ENCODE measurements around the gene OPRPN.

DNA sequence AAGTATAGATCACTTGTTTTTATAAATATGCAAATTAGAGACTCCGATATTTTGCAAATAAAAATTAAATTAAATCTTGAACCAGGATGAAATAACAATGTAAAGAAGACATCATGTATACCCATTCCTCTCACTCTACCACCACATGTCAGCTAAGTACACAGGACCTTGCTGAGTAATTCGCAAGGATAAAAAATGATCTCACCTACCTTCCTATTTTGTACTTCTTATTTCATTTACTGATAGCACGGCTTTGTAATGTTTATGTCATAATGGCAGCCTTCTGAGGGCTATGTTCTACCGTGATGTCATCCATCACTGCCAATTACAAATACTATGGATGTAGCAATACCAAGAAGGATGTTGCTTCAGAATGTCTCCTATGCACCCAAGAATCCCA is 25.8 kb upstream of the OPRPN start:
- TF ChIP-seq ESRRA (IDR thresholded peaks at IDR 0.05; ENCODE audit: borderline replicate concordance, low read length), result no peak
- TF ChIP-seq, protein P1, sequence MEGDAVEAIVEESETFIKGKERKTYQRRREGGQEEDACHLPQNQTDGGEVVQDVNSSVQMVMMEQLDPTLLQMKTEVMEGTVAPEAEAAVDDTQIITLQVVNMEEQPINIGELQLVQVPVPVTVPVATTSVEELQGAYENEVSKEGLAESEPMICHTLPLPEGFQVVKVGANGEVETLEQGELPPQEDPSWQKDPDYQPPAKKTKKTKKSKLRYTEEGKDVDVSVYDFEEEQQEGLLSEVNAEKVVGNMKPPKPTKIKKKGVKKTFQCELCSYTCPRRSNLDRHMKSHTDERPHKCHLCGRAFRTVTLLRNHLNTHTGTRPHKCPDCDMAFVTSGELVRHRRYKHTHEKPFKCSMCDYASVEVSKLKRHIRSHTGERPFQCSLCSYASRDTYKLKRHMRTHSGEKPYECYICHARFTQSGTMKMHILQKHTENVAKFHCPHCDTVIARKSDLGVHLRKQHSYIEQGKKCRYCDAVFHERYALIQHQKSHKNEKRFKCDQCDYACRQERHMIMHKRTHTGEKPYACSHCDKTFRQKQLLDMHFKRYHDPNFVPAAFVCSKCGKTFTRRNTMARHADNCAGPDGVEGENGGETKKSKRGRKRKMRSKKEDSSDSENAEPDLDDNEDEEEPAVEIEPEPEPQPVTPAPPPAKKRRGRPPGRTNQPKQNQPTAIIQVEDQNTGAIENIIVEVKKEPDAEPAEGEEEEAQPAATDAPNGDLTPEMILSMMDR (IDR thresholded peaks at IDR 0.05), result no peak
- no peak for TF ChIP-seq POLR2A (IDR thresholded peaks at IDR 0.05; ENCODE audit: low read length)
- TF ChIP-seq, protein P2, sequence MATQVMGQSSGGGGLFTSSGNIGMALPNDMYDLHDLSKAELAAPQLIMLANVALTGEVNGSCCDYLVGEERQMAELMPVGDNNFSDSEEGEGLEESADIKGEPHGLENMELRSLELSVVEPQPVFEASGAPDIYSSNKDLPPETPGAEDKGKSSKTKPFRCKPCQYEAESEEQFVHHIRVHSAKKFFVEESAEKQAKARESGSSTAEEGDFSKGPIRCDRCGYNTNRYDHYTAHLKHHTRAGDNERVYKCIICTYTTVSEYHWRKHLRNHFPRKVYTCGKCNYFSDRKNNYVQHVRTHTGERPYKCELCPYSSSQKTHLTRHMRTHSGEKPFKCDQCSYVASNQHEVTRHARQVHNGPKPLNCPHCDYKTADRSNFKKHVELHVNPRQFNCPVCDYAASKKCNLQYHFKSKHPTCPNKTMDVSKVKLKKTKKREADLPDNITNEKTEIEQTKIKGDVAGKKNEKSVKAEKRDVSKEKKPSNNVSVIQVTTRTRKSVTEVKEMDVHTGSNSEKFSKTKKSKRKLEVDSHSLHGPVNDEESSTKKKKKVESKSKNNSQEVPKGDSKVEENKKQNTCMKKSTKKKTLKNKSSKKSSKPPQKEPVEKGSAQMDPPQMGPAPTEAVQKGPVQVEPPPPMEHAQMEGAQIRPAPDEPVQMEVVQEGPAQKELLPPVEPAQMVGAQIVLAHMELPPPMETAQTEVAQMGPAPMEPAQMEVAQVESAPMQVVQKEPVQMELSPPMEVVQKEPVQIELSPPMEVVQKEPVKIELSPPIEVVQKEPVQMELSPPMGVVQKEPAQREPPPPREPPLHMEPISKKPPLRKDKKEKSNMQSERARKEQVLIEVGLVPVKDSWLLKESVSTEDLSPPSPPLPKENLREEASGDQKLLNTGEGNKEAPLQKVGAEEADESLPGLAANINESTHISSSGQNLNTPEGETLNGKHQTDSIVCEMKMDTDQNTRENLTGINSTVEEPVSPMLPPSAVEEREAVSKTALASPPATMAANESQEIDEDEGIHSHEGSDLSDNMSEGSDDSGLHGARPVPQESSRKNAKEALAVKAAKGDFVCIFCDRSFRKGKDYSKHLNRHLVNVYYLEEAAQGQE (IDR thresholded peaks at IDR 0.05), result no peak
- TF ChIP-seq, protein P3, sequence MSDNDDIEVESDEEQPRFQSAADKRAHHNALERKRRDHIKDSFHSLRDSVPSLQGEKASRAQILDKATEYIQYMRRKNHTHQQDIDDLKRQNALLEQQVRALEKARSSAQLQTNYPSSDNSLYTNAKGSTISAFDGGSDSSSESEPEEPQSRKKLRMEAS (IDR thresholded peaks at IDR 0.05), result no peak
- no peak for TF ChIP-seq SREBF2 (IDR thresholded peaks at IDR 0.05)
- TF ChIP-seq POLR2AphosphoS2 (conservative IDR thresholded peaks at IDR 0.05; ENCODE audit: low read length), result no peak
- TF ChIP-seq, protein P4, sequence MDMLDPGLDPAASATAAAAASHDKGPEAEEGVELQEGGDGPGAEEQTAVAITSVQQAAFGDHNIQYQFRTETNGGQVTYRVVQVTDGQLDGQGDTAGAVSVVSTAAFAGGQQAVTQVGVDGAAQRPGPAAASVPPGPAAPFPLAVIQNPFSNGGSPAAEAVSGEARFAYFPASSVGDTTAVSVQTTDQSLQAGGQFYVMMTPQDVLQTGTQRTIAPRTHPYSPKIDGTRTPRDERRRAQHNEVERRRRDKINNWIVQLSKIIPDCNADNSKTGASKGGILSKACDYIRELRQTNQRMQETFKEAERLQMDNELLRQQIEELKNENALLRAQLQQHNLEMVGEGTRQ (IDR thresholded peaks at IDR 0.05), result no peak

All from A549 (cell line).